Endometrial microvascular endothelial cells (primary cell): ENCODE results near the gene REP15. TPM values are rescaled to one million over a fixed set of nuclear protein-coding genes. Genes with fewer than 3 reads are reported as not detected.
"Not testable (repeated sequence)": the region's sequence is repeated elsewhere in the genome, so short reads cannot be mapped to it uniquely, and the experiment has no call there.

Source experiments
- in situ Hi-C: cut with HindIII; loops from 2 replicates; pipeline ENCODE4 v1.10.0; 2017; ENCODE audit warnings: low sequenced_read_pairs, low pct_unique_long_range_greater_than_20kb; ENCODE audit errors: inconsistent ontology term
- total RNA-seq: library from RNA; depleted of rRNA; stranded (reverse); fragments of >200 nt; gene quantifications from one replicate; pipeline ENCODE4 v1.2.3, GENCODE V29; 2015; ENCODE audit errors: inconsistent ontology term

Gene REP15, protein sequence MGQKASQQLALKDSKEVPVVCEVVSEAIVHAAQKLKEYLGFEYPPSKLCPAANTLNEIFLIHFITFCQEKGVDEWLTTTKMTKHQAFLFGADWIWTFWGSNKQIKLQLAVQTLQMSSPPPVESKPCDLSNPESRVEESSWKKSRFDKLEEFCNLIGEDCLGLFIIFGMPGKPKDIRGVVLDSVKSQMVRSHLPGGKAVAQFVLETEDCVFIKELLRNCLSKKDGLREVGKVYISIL
- 1.7 TPM for total RNA-seq

DNA sequence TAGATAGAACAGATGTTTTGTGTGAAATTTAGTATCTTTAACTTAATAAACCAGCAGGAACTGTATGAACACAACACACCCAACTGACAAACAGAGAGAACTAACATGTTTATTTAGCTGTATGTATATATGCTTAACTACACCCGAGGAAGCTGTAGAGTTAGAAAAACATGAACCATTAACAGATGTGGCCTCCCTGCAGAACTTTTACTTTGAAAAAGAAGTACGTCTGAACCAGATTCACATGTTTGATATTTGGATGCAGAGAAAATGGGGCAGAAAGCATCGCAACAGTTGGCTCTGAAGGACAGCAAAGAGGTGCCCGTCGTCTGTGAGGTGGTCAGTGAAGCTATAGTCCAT is at the start of gene REP15:
Gene REP15 (plus strand): TSS at position 155 of the 360 bp plus-strand sequence. CDS start 116 bp downstream, at position 271.
- in situ Hi-C loops = no loop called here

- in situ Hi-C loops = no loop called here
These were observed 46.2 kb upstream of the REP15 start for GRCh38 chr12:27650011-27650410.

DNA sequence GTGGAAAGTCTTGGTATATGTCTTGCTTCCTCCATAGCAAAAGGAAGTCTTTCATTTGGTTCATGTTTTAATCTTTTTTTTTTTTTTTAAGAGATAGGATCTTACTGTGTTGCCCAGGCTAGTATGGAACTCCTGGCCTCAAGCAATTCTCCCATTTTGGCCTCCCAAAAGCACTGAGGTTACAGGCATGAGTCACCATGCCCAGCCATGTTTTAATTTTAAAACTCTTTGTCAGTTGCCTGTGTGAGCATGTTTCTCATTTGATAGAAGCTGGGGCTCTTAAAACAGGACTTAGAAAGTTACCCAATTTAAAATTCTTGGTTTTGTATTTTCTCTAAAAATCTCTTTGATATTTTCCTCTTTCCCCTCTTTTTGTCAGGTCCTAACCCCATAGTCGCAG is 45.0 kb upstream of the REP15 start:
- in situ Hi-C loops = no loop called here

GRCh38 chr12:27652174-27652763 is 44.0 kb upstream of the REP15 start:
- in situ Hi-C loops = no loop called here

GRCh38 chr12:27653661-27654060 is 42.6 kb upstream of the REP15 start:
- in situ Hi-C loops = no loop called here

- in situ Hi-C loops = not testable (repeated sequence)
These were observed 40.8 kb upstream of the REP15 start for GRCh38 chr12:27655476-27655875.

DNA sequence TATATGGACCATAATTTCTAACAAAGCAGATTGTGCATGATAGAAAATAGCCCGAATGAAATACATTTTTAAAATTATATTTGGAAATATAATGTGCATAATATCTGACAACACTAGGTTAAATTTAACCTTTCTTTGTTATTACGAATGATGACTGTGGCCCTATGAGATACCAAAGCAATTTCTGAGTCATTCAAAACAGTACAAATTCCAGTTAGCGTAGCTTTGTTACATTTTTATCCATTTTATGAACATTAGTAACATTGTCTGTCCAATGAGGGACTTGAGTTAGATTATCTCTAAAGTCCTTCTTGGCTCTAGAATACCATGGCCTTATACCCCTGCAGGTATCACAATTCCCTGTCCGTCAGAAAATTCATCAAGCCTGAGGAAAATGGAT is 39.0 kb upstream of the REP15 start:
- in situ Hi-C loops = no loop called here

DNA sequence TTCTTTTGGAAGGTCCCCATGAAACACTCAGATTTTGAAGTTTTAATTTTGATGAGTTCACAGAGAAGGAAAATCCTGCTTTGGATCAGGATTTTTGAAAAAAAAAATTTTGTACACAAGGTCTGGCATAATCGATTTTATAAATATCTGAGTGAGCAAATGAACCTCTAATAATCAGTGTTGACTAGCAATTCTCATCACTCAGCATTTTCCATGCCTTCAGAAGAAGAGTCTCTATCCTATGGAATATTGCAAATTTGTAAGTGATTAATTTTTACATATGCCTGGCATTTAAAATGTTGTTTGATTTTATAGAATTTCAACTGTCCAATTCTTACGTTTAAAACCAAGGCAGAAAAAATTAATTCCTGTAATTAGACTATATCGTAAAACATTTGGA is 30.5 kb upstream of the REP15 start:
- in situ Hi-C loops = no loop called here

GRCh38 chr12:27666510-27666909 is 29.7 kb upstream of the REP15 start:
- in situ Hi-C loops = no loop called here

- in situ Hi-C loops = no loop called here
These were observed 28.7 kb upstream of the REP15 start for GRCh38 chr12:27667540-27667939.

DNA sequence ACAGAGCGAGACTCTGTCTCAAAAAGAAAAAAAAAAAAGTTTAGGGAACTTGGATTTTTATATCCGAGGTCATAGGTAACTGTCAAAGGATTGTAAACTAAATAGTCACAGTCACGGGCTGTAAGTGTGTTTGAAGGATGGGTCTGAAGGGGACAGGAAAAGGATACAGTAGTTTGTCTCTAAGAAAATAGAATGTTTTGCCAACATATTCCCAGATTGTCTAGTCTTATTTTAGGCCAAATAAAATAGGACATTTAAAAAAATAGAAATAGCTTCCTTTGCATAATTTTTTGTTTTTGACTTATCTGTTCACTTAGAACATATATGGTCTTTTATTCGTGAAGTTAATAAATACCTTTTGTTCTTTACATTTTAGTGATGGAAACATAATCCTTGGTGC is 24.2 kb upstream of the REP15 start:
- in situ Hi-C loops = no loop called here

GRCh38 chr12:27672643-27673042 is 23.6 kb upstream of the REP15 start:
- in situ Hi-C loops = no loop called here

- in situ Hi-C loops = no loop called here
These were observed 23.0 kb upstream of the REP15 start for GRCh38 chr12:27673101-27673718.

- in situ Hi-C loops = no loop called here
These were observed 21.3 kb upstream of the REP15 start for GRCh38 chr12:27674989-27675388.

GRCh38 chr12:27680619-27681018 is 15.6 kb upstream of the REP15 start:
- in situ Hi-C loops = no loop called here

- in situ Hi-C loops = no loop called here
These were observed 13.7 kb upstream of the REP15 start for GRCh38 chr12:27682534-27682933.

- in situ Hi-C loops = no loop called here
These were observed 11.0 kb upstream of the REP15 start for GRCh38 chr12:27685274-27685673.

DNA sequence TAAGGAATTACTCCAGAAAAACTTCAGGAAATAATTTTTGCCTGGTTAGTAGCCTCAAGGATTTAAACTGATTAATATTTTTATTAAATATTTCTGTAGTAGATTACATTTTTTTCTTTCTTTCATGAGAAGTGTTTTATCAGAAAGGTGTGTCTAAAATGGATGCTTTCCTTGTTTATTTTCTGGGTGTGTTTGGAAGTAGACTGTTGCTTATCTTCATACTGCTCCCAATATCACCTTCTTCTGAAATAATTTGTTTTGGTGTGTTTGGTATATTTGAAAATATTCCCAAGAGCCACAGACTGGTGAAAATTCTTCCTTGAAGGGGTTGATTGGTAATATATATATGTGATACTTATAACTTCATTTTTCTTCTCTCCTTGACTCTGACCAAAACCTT is 10.1 kb upstream of the REP15 start:
- in situ Hi-C loops = no loop called here

DNA sequence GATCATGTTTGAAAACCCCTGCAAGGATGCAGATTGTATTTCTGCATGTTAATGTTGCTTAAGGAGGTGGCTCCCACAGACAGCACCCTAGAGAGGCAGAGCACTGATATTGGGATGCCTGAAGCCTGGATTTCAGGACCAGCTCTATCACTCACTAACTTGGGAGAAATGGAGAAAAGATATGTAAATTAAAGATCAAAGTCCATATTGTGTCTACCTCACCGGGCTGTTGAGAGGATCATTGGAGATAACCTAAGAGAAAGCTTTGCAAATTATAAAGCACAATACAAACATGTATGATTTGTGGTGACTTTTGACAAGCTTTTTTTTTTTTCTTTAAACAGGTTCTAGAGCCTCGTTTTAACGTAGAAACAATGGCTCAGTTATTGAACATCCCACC is 7.6 kb upstream of the REP15 start:
- in situ Hi-C loops = no loop called here

- in situ Hi-C loops = no loop called here
These were observed 6.6 kb upstream of the REP15 start for GRCh38 chr12:27689558-27690180.
